Pulmonary artery endothelial cell (primary cell): Measurements from ENCODE around the gene MINDY4B. TPM values are rescaled to one million over a fixed set of nuclear protein-coding genes. Genes with fewer than 3 reads are reported as not detected.
"Not testable (repeated sequence)": the region's sequence is repeated elsewhere in the genome, so short reads cannot be mapped to it uniquely, and the experiment has no call there.

Experiments
- DNase-seq: peaks from one replicate; pipeline ENCODE4 v3.0.0-alpha.2; 2011; ENCODE audit warnings: low read depth, low spot score
- total RNA-seq: library from RNA; depleted of rRNA; stranded (reverse); fragments of >200 nt; gene quantifications from 2 replicates; pipeline ENCODE4 v1.2.3, GENCODE V29; 2014

Gene MINDY4B
- total RNA-seq, 1 donor from 2014 or later: not detected

- no peak for DNase-seq
Measured at GRCh38 chr3:150899141-150899540, 6.1 kb downstream of the MINDY4B start.

GRCh38 chr3:150898046-150898754 lies 7.0 kb downstream of the MINDY4B start:
- DNase-seq: no peak

GRCh38 chr3:150897592-150897991 lies 7.6 kb downstream of the MINDY4B start:
- DNase-seq: no peak

GRCh38 chr3:150890831-150891230 lies 14.4 kb downstream of the MINDY4B start:
- DNase-seq: no peak

- DNase-seq: no peak
Measured at GRCh38 chr3:150890295-150890694, 14.9 kb downstream of the MINDY4B start.

GRCh38 chr3:150889106-150889505 lies 16.1 kb downstream of the MINDY4B start:
- DNase-seq: no peak

- DNase-seq: no peak
Measured at GRCh38 chr3:150887031-150887430, 18.2 kb downstream of the MINDY4B start.

GRCh38 chr3:150885535-150885934 lies 19.7 kb downstream of the MINDY4B start:
- DNase-seq: no peak

- no peak for DNase-seq
Measured at GRCh38 chr3:150878996-150879575, 26.2 kb downstream of the MINDY4B start.

- no peak for DNase-seq
Measured at GRCh38 chr3:150878290-150878689, 26.9 kb downstream of the MINDY4B start.

- no peak for DNase-seq
Measured at GRCh38 chr3:150877303-150877702, 27.9 kb downstream of the MINDY4B start.

GRCh38 chr3:150876611-150877265 lies 28.5 kb downstream of the MINDY4B start:
- no peak for DNase-seq

- no peak for DNase-seq
Measured at GRCh38 chr3:150875548-150875947, 29.7 kb downstream of the MINDY4B start.

GRCh38 chr3:150874666-150875219 lies 30.5 kb downstream of the MINDY4B start:
- DNase-seq: no peak

- no peak for DNase-seq
Measured at GRCh38 chr3:150871192-150871591, 34.0 kb downstream of the MINDY4B start.

- DNase-seq: no peak
Measured at GRCh38 chr3:150870406-150870805, 34.8 kb downstream of the MINDY4B start.

GRCh38 chr3:150868282-150868681 lies 37.0 kb downstream of the MINDY4B start:
- no peak for DNase-seq

- no peak for DNase-seq
Measured at GRCh38 chr3:150867434-150867833, 37.8 kb downstream of the MINDY4B start.

- DNase-seq: not testable (repeated sequence)
Measured at GRCh38 chr3:150863921-150864320, 41.3 kb downstream of the MINDY4B start.

- DNase-seq: no peak
Measured at GRCh38 chr3:150861851-150862250, 43.4 kb downstream of the MINDY4B start.

GRCh38 chr3:150857936-150858335 lies 47.3 kb downstream of the MINDY4B start:
- not testable (repeated sequence) for DNase-seq

GRCh38 chr3:150850191-150850590 lies 55.0 kb downstream of the MINDY4B start:
- DNase-seq: no peak
